Choroid plexus epithelial cell (primary cell): ENCODE data around the gene TMEM109.

ENCODE experiments used
- DNase-seq: peaks from one replicate; pipeline ENCODE4 v3.0.0-alpha.2; 2010; ENCODE audit warnings: low read depth
- H3K4me3 ChIP-seq: 2 replicates; pipeline ENCODE4 v1.5.1; 2011; ENCODE audit warnings: low read depth, mild to moderate bottlenecking, control low read depth, low read length, moderate library complexity
- CTCF ChIP-seq: conservative IDR thresholded peaks from 2 replicates; pipeline ENCODE4 v1.5.1; 2011; ENCODE audit warnings: low read depth, mild to moderate bottlenecking, control low read depth, inconsistent platforms, low read length, moderate library complexity

The TMEM109 gene

GRCh38 chr11:60927061-60927592 is 13.2 kb downstream of the TMEM109 start:
- no peak for TF ChIP-seq CTCF
- no peak for DNase-seq
- no peak overlapping the region for H3K4me3 ChIP-seq

- H3K4me3 ChIP-seq = no peak overlapping the region
- TF ChIP-seq CTCF = no peak
- DNase-seq = no peak
Measured at GRCh38 chr11:60927600-60927999, 13.6 kb downstream of the TMEM109 start.

- H3K4me3 ChIP-seq = no peak overlapping the region
- no peak for TF ChIP-seq CTCF
- no peak for DNase-seq
Measured at GRCh38 chr11:60928563-60929001, 14.6 kb downstream of the TMEM109 start.

- H3K4me3 ChIP-seq = no peak overlapping the region
- DNase-seq = no peak
- no peak for TF ChIP-seq CTCF
Measured at GRCh38 chr11:60929764-60930163, 15.8 kb downstream of the TMEM109 start.

- DNase-seq = no peak
- no peak overlapping the region for H3K4me3 ChIP-seq
- TF ChIP-seq CTCF = no peak
Measured at GRCh38 chr11:60930394-60930793, 16.4 kb downstream of the TMEM109 start.

- TF ChIP-seq CTCF = no peak
- DNase-seq = no peak
Measured at GRCh38 chr11:60931917-60932316, 18.0 kb downstream of the TMEM109 start.

GRCh38 chr11:60932605-60933356 is 18.8 kb downstream of the TMEM109 start:
- no peak for TF ChIP-seq CTCF
- no peak overlapping the region for H3K4me3 ChIP-seq
- peak; percentile 79 for DNase-seq

More at GRCh38 chr11:60931917-60932316, 18.0 kb downstream of the TMEM109 start:
- no peak overlapping the region for H3K4me3 ChIP-seq
